Activated CD8-positive, alpha-beta memory T cell treated with anti-CD3 and anti-CD28 coated beads, Interleukin-2, amount 50 U/mL, for 4 hours (primary cell): ENCODE results near the gene MAMLD1.
A peak's percentile ranks its signal among the peaks of the same experiment; 100 is the strongest.
"Not testable (repeated sequence)": the region's sequence is repeated elsewhere in the genome, so short reads cannot be mapped to it uniquely, and the experiment has no call there.

Experiments
- DNase-seq: peaks from one replicate; pipeline ENCODE4 v3.0.0-alpha.2; 2020

Gene MAMLD1, protein sequence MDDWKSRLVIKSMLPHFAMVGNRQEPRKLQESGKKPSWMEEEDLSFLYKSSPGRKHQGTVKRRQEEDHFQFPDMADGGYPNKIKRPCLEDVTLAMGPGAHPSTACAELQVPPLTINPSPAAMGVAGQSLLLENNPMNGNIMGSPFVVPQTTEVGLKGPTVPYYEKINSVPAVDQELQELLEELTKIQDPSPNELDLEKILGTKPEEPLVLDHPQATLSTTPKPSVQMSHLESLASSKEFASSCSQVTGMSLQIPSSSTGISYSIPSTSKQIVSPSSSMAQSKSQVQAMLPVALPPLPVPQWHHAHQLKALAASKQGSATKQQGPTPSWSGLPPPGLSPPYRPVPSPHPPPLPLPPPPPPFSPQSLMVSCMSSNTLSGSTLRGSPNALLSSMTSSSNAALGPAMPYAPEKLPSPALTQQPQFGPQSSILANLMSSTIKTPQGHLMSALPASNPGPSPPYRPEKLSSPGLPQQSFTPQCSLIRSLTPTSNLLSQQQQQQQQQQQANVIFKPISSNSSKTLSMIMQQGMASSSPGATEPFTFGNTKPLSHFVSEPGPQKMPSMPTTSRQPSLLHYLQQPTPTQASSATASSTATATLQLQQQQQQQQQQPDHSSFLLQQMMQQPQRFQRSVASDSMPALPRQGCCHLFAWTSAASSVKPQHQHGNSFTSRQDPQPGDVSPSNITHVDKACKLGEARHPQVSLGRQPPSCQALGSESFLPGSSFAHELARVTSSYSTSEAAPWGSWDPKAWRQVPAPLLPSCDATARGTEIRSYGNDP

DNA sequence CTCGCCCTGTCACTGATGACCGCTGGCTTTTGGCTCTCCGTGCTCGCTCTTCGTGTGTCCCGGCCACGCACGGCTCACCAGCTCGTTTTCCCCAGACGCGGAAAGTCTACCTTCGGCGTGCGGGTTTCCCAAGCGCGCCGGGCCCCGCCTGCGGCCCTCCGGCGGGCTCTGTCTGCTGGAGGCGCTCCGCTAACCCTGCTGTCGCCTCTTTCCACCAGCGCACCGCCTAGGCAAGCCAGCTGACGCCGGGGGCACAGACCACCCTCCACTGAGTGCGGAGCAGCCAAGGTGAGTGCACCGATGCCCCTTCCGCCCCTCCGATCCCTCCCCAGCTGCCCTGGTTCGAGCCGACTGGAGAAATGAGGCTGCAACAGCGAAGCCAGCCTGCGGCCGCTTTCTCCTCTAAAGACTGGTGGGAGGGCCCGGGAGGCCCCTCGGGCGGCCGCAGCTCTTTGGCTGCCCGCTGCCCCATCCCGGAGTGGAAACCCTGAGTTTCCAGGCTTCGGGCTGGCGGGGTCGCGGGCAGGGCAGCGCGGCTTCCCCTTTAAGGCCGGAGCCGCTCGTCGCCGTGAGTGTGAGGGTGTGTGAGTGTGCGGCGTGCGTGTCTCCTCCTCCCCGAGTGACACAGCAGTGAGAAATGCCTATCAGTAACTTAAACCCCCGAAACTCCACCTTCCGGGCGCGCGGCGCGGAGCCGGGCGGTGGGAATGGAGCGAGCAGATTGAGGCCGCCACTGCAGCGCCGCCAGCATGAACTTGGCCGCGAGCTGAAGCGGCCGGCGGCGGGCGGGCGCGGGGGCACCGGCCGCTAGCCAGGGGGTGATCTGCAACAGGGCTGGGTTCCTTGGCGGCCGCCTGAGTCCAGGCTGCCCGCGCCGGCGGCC, at the start of gene MAMLD1:
Gene MAMLD1 (plus strand): TSS at position 719 of the 883 bp plus-strand sequence. CDS start 82,200 bp downstream, outside the sequence.
- peak; percentile 66 for DNase-seq

DNA sequence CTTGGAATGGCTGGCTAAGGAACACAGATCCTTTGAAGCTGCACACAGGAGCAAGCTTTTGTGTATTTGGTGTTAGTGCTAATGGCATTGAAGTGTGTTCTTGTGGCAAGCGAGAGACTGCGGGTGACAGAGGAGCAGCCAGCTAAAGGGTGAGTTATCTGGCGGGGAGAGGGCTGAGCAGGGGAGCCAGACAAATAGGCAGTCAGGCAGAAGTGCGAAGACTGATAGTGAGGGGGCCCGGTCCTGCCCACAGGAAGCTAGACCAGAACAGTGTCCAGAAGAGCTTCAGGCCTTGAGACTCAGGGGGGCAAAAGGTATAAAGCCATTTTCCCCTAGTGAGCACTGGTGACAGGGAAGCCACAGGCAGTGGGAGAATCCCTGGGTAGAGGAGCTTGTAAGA, 49.6 kb upstream of the MAMLD1 start:
- no peak for DNase-seq

DNA sequence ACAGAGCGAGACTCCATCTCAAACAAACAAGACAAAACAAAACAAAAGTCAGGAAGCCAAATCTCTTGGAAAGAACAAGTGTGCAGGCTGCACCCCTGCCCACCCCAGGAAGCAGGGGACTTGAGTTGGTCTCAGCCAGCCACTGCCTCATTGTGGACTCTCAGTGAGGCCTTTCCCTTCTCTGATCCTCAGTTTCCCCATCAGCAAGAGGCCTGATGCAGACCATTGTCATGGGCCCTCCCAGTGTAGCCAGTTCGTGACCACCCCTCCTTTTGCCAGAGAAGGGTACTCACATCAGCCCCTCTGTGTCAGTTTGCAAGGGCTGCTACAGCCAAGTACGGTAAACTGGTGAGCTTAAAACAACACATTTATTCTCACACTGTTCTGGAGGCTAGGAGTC, 48.9 kb upstream of the MAMLD1 start:
- DNase-seq, result no peak

DNA sequence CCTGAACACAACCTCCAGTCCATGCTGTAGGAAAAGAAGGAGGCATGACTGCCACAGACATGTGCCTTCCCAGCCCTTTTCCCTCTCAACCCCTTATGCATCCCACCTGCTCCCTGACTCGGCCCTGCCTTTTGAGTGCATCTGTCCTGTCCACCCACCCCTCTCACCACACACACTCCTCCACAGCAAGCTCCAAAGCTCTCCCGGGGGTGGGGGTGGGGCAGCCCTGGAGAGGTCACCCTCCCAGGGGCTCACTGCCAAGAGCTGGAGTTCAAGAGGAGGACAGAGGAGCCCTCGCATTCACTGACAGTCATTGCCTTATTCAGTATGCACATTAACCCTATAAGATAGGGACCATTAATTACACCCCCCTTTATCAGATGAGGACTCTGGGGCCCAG, 46.6 kb upstream of the MAMLD1 start:
- no peak for DNase-seq

DNA sequence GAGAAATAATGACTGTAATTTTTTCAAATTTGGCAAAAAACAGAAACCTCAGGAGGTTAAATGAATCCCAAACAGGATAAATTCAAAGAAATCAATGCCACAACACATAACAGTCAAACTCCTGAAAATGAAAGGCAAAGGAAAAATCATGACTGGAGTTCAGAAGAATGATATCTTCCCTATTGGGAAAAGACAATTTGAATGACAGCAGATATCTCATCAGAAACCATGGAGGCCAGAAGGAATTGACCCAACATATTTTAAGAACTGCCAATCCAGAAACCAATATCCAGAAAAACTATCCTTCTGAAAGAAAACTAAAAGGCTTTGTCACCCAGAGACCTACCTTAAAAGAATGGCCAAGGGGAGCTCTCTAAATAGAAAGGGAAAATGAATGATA, 40.1 kb upstream of the MAMLD1 start:
- no peak for DNase-seq

DNA sequence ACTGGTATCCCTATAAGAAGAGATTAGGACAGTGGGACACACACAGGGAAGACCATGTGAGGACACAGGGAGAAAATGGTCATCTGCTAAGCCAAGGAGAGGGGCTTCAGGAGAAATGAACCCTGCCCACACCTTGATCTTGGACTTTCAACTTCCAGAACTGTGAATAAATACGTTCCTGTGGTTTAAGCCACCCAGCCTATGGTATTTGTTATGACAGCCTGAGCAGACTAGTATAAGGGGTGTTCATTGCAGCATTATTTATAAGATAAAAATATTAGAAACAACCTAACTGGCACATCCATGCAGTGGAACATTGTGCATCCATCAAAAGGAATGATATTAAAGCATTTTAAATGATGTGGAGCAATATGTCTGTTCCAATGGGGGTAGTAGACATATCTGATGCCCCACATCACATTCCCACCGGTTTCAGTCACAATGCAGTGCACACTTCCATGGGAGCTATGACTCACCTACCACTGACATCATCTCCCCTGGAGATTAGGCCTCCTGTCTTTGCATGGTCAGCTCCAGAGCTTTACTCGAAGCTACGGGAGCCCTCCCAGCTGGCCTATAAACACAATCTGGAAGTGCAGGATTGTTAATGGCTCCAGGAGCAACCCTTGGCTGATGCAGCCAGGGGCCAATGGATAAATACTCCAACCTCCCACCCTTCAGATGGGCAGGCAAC, 38.9 kb upstream of the MAMLD1 start:
- DNase-seq, result no peak

DNA sequence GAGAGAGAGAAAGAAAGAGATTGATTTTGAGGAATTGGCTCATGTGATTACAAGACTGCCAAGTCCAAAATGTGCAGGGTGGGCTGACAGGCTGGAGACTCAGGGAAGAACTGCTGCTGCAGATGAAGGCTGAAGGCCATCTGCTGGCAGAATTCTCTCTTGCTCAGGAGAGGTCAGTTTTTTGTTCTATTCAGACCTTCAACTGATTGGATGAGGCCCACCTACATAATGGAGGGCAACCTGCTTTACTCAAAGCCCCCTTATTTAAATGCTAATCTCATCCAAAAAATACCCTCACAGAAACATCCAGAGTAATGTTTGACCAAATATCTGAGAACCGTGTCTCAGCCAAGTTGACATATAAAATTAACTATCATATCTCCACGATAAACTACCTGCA, 38.2 kb upstream of the MAMLD1 start:
- no peak for DNase-seq

DNA sequence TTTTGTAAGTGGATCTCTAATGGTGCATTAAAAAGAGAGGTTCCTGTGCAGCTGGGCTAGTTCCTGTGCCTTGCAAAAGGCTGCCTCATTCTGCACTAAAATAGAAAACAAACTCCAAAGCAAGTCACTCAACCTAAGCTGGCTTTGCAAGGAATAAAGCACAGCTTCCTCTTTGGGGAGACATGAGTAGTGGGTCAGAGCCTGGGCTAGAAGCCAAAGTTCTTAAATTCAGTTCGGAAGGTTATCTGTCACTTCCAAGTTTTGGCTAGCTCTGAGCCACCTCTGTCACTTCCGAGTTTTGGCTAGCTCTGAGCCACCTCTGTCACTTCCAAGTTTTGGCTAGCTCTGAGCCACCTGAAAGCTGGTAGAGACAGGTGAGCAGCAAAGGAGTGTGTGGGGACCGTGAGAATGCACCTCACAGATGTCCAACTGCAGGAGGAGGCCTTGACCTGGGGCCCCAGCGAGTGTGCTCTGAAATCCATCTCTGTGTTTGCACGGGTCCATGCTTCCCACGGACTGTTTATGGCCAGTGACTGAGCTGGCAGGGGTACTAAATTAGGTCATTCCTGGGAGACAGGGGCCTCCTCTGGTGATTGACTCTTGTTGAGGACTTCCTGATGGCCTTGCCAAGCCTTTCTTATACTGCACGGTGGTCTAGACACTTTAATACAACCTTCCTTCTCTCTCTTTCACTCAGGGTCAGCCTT, 36.4 kb upstream of the MAMLD1 start:
- no peak for DNase-seq

DNA sequence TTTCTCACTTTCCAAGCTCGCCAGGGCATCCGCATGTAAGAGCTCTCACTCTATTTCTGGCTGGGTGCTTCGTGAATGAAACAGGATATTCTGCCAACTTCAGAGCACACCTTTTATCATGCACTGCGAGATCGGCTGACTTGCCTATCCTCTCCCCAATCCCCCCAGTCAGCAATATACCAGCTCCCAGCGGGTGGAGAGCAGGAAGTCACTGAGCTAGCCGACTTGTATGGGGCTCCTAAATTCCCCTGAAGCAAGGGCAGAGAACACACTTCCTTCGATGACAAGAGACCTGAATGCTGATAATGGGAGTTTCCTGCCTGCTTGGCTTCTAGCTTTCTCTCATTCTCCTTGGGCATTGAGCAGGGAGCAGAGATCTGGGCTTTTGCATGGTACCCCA, 33.8 kb upstream of the MAMLD1 start:
- DNase-seq, result no peak

DNA sequence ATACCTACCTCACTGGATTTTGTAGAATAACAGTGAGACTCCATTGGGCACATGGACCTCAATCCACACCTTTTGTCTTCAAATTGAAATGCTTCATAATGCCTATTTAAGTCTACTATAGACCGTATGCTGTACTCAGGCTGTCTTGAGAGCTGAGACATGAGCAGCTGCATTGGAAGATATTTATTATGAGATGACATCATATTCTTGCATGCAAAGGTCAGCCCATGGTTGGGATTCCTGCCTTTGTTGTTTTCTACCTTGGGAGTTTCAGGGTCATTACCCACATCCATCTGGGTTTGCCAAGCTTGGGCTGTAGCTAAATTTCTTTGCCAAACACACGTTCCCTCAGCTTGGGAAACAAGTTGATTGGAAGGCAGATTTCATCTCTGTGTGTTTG, 33.2 kb upstream of the MAMLD1 start:
- DNase-seq, result no peak

DNA sequence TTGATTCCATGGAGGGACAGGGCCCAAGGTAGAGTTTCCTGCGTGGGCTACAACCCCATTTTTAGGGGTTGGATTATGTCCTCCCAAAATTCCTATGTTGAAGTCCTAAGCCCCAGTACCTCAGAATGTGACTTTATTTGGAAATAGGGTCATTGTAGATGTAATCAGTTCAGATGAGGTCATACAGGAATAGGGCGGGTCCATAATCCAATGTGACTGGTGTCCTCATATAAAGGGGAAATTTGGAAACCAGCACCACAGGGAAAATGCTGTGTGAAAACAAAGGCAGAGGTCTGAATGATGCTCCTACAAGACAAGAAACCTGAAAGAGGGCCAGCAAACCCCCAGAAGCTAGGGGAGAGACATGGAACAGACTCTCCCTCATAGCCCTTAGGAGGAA, 31.1 kb upstream of the MAMLD1 start:
- no peak for DNase-seq

DNA sequence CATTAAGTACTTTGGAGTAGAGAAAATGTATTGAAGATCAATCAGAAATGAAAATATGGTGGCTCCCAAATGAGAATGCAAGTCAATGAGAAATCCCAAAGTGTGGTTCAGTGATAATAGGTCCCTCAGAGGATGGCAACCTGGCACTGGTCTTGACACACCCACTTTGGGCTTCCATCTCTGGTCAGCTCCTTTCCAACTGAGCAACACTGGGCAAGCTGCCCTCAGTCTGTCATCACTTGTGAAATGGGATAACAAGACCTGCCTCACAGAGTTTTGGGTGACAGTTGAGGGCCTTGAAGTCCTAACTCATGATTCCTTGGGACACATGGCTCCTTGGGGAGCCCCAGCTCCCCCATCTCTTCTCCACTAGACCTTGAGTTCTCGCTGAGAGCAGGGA, 29.0 kb upstream of the MAMLD1 start:
- no peak for DNase-seq

DNA sequence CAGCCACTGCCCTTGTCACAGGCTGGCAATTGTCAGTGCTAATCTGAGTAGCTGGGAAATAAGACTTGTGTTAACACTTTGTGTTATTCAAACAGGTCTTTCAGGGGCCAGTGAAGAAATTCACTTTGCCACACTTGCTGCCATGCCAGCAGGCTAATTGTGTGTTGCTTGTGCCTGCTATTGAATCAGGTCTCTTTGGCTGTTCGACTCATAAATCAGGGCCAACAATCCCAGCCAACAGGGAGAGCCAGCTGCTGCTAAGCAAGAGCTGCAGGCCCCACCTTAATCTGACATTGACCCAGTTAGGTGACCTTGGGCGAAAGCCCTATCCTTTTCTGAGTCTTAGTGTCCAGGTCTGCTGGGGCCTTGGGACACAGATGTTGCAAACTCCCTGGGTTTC, 28.1 kb upstream of the MAMLD1 start:
- DNase-seq, result no peak

DNA sequence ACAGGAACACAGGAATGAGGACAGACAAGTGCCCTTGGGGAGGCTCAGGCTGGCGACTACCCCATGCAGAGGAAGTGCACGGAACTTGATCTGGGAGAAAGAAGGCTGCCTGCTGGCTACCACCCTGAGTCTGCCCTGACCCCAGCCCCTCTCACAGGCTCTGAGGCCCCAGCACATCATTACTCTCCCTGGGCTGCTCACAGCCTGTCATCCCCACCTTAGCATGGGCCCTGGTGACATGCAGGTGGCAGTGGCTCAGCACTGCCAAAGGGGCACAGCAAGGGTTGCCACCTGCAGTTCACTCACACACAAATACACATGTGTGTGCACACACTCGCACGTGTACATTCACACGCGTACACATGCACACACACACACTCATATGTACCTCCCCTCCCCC, 26.1 kb upstream of the MAMLD1 start:
- no peak for DNase-seq

DNA sequence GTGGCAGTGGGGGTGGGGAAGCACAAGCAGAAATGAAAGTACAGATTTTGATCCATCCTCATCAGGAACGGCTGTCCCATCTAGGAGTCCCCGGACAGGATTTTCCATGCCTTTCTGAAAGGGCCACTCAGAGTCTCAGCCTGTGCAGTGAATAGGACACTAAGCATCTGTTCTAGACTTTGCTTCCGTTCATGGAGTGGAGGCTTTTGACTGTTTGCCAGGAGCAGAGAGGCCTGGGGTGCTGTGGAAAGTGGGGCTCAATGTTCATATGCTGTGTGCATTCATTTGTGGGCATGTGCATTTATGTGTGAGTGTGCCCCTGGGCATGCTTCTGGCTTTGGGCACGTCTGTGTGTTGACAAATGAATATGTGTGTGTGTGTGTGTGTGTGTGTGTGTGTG, 25.6 kb upstream of the MAMLD1 start:
- no peak for DNase-seq

DNA sequence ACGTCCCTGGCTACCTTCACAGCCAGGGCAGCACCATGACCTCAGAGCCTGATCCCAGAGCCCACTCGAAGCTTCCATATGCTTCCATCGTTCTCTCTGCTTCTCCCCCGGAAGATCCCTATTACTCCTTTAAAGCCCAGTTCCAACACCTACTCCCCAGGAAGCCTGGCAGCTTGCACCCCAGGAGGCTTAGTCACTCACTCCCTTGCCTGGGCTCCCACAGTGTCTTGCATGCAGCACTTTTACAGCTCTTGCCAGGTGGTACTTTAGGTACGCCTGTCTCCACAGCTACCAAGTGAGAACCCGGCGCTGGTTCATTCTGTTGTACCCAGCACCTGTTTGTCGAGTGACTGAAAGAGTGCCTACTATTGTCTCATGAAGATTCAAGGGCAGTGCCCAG, 24.5 kb upstream of the MAMLD1 start:
- DNase-seq, result no peak

DNA sequence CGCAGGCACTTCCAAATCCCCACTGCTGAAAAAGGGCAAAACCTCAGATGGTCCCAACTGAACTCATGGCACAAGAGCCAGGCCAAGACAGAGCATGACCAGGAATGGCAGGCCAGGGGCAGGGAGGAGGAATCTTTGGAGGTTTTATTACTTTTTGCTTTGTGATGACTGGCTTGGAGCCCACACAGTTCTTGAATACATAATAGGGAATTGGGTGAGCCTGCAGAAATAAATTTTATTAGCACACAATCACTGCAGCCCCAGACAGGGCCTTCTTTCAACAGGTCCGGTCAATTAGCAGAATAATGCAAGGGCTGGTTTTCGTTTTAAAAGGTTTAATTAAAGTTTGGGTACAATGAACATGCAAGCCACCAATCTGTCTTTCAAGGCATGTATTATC, 23.4 kb upstream of the MAMLD1 start:
- DNase-seq, result no peak

DNA sequence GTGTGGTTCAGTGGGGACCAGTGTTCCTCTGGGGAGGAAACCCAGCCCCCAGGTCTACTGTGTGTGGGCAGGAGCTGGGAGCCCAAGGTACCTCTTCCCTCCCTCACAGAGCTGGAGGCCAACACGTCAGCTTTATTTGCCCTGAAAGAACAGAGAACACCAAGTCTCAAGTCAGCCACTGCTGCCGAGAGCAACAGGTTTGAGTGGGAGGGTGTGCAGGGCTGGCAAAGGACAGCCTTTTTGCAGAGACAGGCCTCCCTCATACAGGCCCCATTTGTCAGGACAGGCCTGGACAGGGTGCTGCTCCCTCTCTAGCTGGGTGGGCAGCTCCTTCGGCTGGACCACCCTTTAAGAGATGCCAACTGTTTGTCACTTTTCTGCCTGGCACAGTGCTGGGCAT, 22.8 kb upstream of the MAMLD1 start:
- DNase-seq, result not testable (repeated sequence)

DNA sequence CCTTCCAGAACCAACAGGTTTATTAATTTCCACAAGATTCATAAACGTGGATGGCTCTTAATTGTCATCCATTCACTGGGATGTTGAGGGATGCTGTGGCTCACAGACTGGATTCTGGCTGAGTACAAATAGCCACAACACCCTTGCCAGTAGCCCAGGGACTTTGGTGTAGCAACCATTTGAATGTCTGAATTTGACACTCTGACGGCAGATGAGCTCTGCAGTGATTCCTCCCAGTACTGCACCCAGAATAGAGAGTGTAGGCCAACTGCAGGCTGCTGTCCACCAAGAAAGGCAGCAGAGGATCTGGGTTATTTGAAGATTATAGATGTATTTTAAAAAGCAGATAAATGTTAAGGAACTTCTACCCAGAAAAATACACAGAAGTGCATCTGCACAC, 15.6 kb upstream of the MAMLD1 start:
- DNase-seq, result no peak

DNA sequence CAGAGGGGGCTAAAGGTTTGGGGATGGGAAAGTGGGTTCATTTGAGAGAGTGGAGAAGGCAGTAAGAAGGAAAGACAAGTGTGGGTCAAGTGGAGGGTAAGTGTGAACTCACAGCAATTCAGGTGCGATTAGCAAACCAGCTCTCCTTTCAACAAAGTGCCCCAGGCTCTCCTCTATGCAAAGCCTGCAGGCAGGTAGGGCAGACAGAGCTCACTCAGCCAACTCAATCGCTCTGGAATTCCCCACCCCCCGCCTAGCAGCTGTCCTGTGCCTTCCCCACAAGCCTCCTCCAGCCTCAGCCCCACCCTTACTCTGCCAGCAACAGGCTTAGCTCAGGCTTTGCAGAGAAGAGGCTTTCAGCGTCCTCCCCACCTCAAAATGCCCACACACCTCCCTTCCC, 14.8 kb upstream of the MAMLD1 start:
- DNase-seq, result no peak

DNA sequence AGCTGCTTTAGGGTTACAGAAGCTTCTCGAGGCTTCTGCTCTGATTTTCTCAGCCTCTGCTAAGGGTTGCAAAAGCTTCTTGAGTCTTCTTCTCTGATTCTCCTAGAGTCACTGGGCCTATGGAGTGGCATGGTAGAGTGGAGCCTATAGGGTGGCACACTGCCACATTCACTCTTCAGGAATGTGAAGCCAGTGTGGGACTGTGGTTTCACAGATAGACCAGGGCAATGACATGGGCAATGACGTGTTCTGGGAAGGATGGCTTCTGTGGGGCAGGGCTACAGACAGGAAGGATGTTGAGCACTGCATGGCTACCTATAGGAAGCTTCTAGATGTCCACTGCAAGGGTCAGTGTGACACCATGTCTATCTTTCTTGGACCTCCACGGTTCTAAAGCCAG, 11.0 kb upstream of the MAMLD1 start:
- DNase-seq, result no peak

DNA sequence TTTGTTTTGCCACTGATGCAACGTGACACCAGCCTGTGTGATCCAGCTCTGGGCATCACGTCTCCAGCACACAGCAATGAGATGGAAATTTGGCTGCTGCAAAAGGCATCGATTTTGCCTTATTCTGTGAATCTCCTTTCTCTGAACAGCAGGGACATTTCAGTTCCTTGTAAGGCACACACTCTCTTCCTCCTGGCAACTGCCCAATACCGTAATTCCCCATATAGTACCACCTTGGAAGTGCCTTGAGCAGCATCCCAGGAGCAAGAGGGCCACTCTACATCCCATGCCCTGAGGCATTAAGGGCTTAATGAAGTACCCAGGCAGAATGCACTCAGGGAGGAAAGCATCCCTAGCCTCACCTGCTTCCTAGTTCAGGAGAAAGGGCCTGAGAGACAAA, 10.5 kb upstream of the MAMLD1 start:
- DNase-seq, result no peak
